ENCODE results near the gene MIER1. TPM values are rescaled to one million over a fixed set of nuclear protein-coding genes. Genes with fewer than 3 reads are reported as not detected.

MIER1 gene
- total and polyA plus RNA-seq, 9 of the 15 experiments (the other 6 are each of a cell fraction or from before 2014, with no cell fraction given): 13.9 to 34.8 (median 21.5) TPM

GRCh38 chr1:66938613-66939012, 13.8 kb downstream of the MIER1 start:
- TF ChIP-seq FOXM1 (IDR thresholded peaks at IDR 0.05; ENCODE audit: low read depth) (0 out of 2 replicates have a peak, but pooled peaks have one; percentile 39), FOXM1 (CRISPR knock-in tag; IDR thresholded peaks at IDR 0.05; ENCODE audit: low read depth) (no peak), NR0B1 (IDR thresholded peaks at IDR 0.05; ENCODE audit: partially characterized antibody) (no peak), GTF2F1 (IDR thresholded peaks at IDR 0.05; ENCODE audit: low read depth, low read length) (no peak), MTF1 (CRISPR knock-in tag; IDR thresholded peaks at IDR 0.05; ENCODE audit: borderline replicate concordance) (no peak), RNF219 (CRISPR knock-in tag; IDR thresholded peaks at IDR 0.05) (no peak), ATF3 (IDR thresholded peaks at IDR 0.05) (peak; percentile 73), ATF3 (CRISPR knock-in tag; conservative IDR thresholded peaks at IDR 0.05) (no peak), FOSL1 (tag; conservative IDR thresholded peaks at IDR 0.05) (peak; percentile 55), ZMIZ1 (IDR thresholded peaks at IDR 0.05; ENCODE audit: low read depth in 2 of 2, low read length in 2 of 2) (no peak), MYBL2 (IDR thresholded peaks at IDR 0.05; ENCODE audit: low read depth) (0 out of 2 replicates have a peak, but pooled peaks have one; percentile 16), MYBL2 (CRISPR knock-in tag; IDR thresholded peaks at IDR 0.05; ENCODE audit: borderline replicate concordance) (no peak)
- no peaks in the 10 kb centered on the region for H3K9me3 ChIP-seq (replicated peaks; ENCODE audit: control insufficient read depth, insufficient read depth, low read depth, low read length)
- no peak overlapping the region for H3K4me3 ChIP-seq
- H3K4me2 ChIP-seq (ENCODE audit: insufficient read depth, low read length): no peak overlapping the region
- peak overlapping the region; percentile 36; the same call in 1 of the 3 replicates for H3K27ac ChIP-seq (ENCODE audit: extremely low read depth, low read depth, low read length)
- H3K9me1 ChIP-seq (ENCODE audit: control insufficient read depth, insufficient read depth, low read length): no peaks in the 10 kb centered on the region
- 0 out of 3 replicates have a peak, but pooled peaks have one; percentile 6 for ATAC-seq
- H3K9ac ChIP-seq (ENCODE audit: insufficient read depth in 1 of 2, low read depth in 2 of 2, low read length in 2 of 2): 0 out of 4 replicates have a peak overlapping the region, but pooled peaks of 1 of the 2 experiments have one; percentile 0
- H3K4me1 ChIP-seq (replicated peaks in 1 of 2; ENCODE audit: control insufficient read depth in 2 of 2, insufficient read depth in 2 of 2, low read length in 2 of 2): peaks cover 14 to 19% of the 10 kb centered on the region in 2 experiments
- H3K79me2 ChIP-seq (ENCODE audit: control insufficient read depth, insufficient read depth, low read length): peaks cover 99% of the 10 kb centered on the region
- in situ Hi-C loops (cut with MboI): no loop called here
- H4K20me1 ChIP-seq (replicated peaks; ENCODE audit: control insufficient read depth, insufficient read depth, low read length): no peaks in the 10 kb centered on the region
- H3K36me3 ChIP-seq (ENCODE audit: control insufficient read depth, insufficient read depth, low read length): peaks cover 38% of the 10 kb centered on the region; the same call in 2 of the 3 replicates
- no TSS peak for BruUV-seq (replicated peaks)
- intact Hi-C loops (cut with micrococcal nuclease): loop anchor here (10.0 kb wide), 1 partner anchor 1464 kb away; no protein-coding TSS in a partner anchor
- FAIRE-seq: no peak
- CTCF ChIA-PET (ENCODE audit: low intra/inter-chr PET ratio): no interaction called here
- no peak for DNase-seq (ENCODE audit: extremely low read depth in 1 of 4, low spot score in 3 of 4)
- H2AFZ ChIP-seq (ENCODE audit: low read depth, low read length): no peak overlapping the region
- H3K27me3 ChIP-seq (ENCODE audit: control insufficient read depth in 2 of 2, insufficient read depth in 2 of 2, low read length in 2 of 2): no peaks in the 10 kb centered on the region
- POLR2A ChIA-PET: interaction anchor here (1.3 to 2.0 kb wide), 2 partner anchors 9 kb away, joined by 4 to 6 read pairs; no protein-coding TSS in a partner anchor

All from K562 (cell line).